HG02938 (cell line): Measurements from ENCODE around the gene STBD1.
A peak's percentile ranks its signal among the peaks of the same experiment; 100 is the strongest.
"Not testable (repeated sequence)": the region's sequence is repeated elsewhere in the genome, so short reads cannot be mapped to it uniquely, and the experiment has no call there.

ENCODE experiments used
- ATAC-seq: cut with Tn5 transposase; IDR thresholded peaks from one replicate; pipeline ENCODE4 v1.9.1; 2021; ENCODE audit warnings: mild to moderate bottlenecking, moderate library complexity; ENCODE audit not compliant: unreplicated experiment

STBD1 gene

DNA sequence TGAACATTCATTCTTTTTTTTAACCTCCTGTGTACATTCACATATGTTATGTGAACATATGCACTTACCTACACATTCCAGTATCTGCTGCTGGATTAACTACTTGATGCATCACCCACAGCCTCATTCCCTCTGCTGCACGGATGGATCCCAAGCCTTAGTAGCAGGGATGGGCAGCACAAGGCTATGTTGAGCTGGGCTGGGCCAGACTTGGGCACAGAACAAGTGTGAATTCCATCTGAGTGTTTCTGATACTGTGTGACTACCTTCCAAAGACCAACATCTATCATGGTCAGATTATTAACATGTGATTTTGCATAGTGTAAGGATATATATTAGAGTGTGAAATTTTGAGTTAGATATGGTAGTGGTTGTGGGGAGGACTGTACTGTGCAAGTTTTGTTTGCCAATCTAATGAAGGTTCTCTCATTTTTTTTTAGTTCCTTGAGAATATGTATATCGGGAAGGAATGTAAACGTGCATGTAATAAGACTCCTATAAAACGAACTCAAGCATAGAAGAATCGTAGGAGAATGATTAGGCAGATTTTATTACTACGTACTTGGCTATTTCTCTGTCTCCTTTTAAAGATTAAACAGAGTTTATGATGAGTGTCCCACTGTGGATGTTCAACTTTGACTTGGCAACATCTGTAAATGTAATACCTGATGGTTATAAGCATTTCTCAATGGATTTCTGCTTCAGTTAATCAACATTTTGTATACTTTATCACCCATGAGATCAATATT is 23.4 kb upstream of the STBD1 start:
- no peak for ATAC-seq

GRCh38 chr4:76283900-76284299 is 22.6 kb upstream of the STBD1 start:
- no peak for ATAC-seq

DNA sequence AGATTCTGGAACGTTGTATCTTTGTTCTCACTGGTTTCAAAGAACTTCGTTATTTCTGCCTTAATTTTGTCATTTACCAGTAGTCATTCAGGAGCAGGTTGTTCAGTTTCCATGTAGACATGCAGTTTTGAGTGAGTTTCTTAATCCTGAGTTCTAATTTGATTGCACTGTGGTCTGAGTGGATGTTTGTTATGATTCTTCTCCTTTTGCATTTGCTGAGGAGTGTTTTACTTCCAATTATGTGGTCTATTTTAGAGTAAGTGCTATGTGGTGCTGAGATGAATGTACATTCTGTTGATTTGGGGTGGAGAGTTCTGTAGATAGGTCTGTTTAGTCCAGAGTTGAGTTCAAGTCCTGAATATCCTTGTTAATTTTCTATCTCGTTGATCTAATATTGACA is 18.7 kb upstream of the STBD1 start:
- not testable (repeated sequence) for ATAC-seq

DNA sequence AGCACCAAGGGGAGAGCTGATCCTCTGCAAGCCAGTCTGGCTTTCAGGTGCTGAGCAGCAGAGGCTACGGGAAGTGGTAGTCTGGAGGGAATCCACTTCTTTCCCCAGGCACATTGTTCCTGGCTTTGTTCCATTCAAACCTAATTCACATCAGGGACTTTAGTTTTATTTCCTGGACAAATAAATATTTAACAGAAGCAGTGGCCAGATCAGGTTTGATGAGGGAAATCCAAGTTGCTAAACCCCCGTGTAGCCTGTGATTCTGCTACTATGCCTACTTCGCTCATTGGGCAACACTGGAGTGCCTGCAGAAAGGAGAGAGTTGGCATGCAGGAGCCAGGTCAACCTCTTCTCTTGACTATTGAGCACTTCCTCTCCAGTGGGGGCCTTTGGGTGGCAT is 13.8 kb upstream of the STBD1 start:
- ATAC-seq = no peak

DNA sequence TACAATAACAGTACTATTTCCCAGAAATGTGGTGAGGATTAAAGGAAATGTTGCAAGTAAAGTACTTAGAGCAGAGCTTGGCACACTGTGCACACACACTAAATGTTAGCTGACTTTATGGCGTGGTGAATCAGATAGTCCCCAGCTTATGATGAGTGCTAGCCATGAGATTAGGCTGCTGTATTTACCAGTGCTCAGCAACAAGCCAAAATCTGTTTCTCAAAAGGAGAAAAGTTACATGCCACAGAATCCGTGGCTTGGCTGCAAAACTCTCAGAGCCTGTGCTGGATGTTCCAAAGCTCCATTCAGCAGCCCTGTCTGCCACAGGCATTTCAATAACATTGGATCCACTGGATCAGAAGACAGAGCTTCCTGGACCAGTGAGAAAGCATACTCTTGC is 12.8 kb upstream of the STBD1 start:
- ATAC-seq = no peak

GRCh38 chr4:76296286-76296820 is 10.2 kb upstream of the STBD1 start:
- no peak for ATAC-seq

DNA sequence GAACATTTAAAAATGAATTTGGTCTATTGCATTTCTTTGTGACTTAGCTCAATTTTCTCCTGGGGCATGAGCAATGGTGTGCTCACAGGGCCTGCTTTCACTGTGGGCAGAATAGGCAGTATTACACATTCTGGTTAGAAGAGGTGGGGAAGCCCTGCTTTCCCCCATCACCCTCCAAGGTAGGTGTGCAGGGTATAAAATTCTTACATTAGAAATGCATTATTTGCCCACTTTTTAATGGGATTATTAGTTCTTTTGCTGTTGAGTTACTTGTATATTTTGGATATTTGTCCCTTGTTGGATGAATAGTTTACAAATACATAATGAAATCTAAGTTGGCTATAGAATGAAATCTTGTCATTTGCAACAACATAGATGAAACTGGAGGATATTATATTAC is 8.3 kb upstream of the STBD1 start:
- ATAC-seq = no peak

- ATAC-seq = no peak
Measured at GRCh38 chr4:76300012-76300411, 6.5 kb upstream of the STBD1 start.

DNA sequence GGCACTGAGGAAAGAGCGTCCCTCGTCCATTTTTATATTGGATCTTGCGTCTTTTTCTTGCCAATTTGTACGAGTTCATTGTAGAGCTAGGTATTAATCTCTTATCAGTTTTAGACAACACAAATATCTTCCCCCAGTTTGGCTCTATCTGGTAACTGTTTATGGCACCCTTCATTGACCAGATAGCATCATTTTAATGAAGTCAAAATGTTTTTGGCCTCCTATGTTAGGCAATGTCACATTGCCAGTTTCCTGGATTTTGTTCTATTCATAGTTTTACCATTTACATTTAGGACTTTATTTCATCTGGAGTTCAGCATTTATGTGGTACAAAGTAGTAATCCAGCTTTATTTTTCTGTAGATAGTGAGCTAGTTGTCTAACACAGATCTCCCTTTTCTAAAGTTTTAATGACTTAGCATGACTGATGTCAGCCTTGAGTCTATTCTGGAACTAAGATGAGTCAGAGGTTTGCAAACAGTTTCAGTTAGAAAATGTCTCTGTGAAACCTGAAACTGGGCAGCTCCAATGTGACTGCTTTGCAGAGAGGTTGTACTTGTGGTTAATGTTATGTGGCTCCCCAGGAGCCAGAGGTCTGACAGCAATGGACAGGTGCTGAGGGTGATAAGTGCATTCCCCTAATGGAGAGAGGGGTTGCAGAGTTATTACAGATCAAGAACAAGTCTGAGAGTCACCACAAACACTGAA is 5.3 kb upstream of the STBD1 start:
- peak; percentile 98 for ATAC-seq

GRCh38 chr4:76301775-76302162 is 4.8 kb upstream of the STBD1 start:
- no peak for ATAC-seq

GRCh38 chr4:76302826-76303438 is 3.6 kb upstream of the STBD1 start:
- ATAC-seq = no peak

DNA sequence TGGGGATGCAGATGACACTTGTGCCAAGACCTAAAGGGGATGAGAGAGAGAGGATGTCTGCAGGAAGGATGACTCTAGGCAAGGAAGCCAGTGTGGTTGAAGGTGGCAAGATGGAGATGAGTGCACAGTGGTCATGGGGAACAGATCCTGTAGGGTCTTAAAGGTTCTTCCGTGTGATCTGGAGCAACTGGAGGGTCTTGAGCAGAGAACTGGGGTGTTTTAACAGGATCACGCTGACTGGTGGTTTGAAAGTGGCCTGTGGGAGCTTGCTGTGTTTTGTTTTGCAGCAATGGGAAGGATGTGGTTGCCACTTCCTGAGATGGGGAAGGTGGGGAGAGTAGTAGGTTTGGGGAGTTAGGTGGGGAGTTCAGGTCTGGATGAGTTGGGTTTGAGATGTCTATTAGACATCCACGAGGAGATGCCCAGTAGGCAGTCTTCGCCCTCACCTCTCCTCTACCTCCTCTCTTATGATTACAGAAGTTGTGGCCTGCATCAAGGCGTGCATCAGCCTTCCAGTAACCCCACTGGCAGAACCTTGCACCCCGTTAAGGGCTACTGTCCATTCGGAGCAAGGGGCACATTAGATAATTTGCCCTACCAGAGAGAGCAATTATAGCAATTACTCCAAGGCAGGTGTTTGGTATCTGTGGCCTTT is 1.4 kb upstream of the STBD1 start:
- no peak for ATAC-seq

- no peak for ATAC-seq
Measured at GRCh38 chr4:76306882-76307659, 538 bp downstream of the STBD1 start.

DNA sequence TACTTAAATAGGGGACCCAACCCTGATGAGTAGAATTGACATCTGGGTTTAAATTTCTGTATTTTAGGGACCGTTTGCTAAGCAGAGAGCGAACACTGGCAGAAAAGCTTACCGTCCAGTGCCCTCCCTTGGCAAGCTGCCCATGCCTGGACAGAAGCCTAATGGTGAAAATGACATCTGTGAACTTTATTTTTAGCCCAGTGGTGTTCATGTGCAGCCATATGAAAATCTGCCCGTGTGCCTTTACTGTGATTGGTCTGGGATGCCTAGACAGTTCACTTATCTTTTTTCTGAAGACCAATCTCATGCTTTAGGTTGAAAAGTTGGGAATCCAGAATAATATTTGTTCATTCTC is 1.1 kb downstream of the STBD1 start:
- ATAC-seq = no peak

GRCh38 chr4:76308548-76308947 is 2.0 kb downstream of the STBD1 start:
- no peak for ATAC-seq

DNA sequence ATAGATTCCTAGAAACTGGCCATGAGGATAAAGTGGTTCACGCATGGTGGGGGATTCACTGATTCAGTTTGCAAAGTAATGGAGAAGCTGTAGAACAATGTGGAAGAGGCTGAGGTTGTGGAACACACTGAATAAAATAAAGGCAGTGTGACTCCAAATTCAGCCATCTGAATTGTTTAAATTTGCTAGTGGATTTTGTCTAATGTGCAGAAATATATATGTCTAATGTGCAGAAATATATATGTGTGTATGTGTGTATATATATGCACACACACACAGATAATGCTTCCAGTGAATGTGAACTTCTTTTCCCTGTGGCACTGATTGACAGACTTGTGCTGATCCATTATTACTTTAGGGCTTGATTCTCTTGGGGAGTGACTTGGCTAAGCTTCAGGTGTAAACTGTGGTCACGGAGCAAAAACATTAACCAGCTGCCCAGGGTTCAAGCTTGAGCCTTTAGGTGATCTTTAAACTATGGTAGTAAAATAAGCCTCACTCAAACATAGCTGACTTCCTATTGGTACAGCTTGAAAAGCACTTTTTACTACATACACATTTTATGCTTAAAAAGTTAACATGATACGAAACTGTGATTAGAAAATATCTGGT is 3.5 kb downstream of the STBD1 start:
- ATAC-seq = no peak

- no peak for ATAC-seq
Measured at GRCh38 chr4:76310683-76311082, 4.2 kb downstream of the STBD1 start.

DNA sequence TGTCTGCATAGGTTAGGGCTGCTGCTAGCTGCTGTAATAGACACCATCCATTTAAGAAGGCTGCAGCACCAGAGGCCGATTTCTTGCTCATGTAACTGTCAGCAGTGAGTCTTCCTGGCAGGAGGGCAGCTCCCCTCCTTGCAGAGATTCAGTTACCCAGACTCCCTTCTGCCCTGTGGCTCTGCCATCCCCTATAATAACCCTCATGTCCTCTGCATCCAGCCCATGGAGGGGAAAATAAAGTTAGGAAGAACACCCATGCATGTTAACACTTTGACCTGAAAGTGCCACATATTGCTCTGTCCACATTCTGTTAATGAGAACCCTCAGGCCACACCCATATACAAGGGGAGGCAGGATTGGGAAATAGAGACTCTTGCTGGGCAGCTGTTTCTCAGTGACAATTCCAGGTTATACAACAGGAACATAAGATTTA is 5.4 kb downstream of the STBD1 start:
- no peak for ATAC-seq

- ATAC-seq = no peak
Measured at GRCh38 chr4:76312457-76312856, 5.9 kb downstream of the STBD1 start.

GRCh38 chr4:76313547-76313946 is 7.0 kb downstream of the STBD1 start:
- no peak for ATAC-seq
